Measurements from ENCODE around the gene SLC49A3. TPM values are rescaled to one million over a fixed set of nuclear protein-coding genes. Genes with fewer than 3 reads are reported as not detected.
A peak's percentile ranks its signal among the peaks of the same experiment; 100 is the strongest.

The SLC49A3 gene
- polyA plus RNA-seq, 1 donor from 2014 or later, result 0.97 TPM

GRCh38 chr4:726235-726787, 37.4 kb upstream of the SLC49A3 start:
- peaks cover 0 to 8% (median 5%) of the 10 kb centered on the region in 3 donors for H3K4me1 Mint-ChIP-seq
- H3K9me3 Mint-ChIP-seq, result no peaks in the 10 kb centered on the region
- H3K36me3 Mint-ChIP-seq, result peaks cover 3% of the 10 kb centered on the region
- H3K27ac Mint-ChIP-seq, result peak overlapping the region in 2 of 3 donors; percentile 42 to 78
- H3K4me3 Mint-ChIP-seq, result no peak overlapping the region
- H3K27me3 Mint-ChIP-seq, result no peaks in the 10 kb centered on the region

GRCh38 chr4:725391-726234, 36.7 kb upstream of the SLC49A3 start:
- Mint-ChIP-seq H3K27ac (no peak overlapping the region), H3K4me3 (no peak overlapping the region), H3K27me3 (no peaks in the 10 kb centered on the region), H3K9me3 (no peaks in the 10 kb centered on the region), H3K4me1 (peaks cover 0 to 8% (median 5%) of the 10 kb centered on the region in 3 donors), H3K36me3 (peaks cover 2% of the 10 kb centered on the region)

- Mint-ChIP-seq H3K9me3 (peaks cover 0 to 2% (median 0%) of the 10 kb centered on the region in 3 donors), H3K27me3 (no peaks in the 10 kb centered on the region), H3K27ac (peak overlapping the region in 2 of 3 donors; percentile 13 to 59), H3K4me3 (no peak overlapping the region), H3K4me1 (peaks cover 0 to 8% (median 5%) of the 10 kb centered on the region in 3 donors), H3K36me3 (no peaks in the 10 kb centered on the region)
These were observed 35.0 kb upstream of the SLC49A3 start for GRCh38 chr4:723751-724530.

- H3K27me3 Mint-ChIP-seq, result no peaks in the 10 kb centered on the region
- peaks cover 0 to 8% (median 6%) of the 10 kb centered on the region in 3 donors for H3K4me1 Mint-ChIP-seq
- H3K9me3 Mint-ChIP-seq, result peaks cover 0 to 2% (median 0%) of the 10 kb centered on the region in 3 donors
- no peak overlapping the region for H3K4me3 Mint-ChIP-seq
- no peaks in the 10 kb centered on the region for H3K36me3 Mint-ChIP-seq
- no peak overlapping the region for H3K27ac Mint-ChIP-seq
These were observed 34.0 kb upstream of the SLC49A3 start for GRCh38 chr4:722851-723360.

GRCh38 chr4:722169-722725, 33.3 kb upstream of the SLC49A3 start:
- Mint-ChIP-seq H3K4me1 (peaks cover 0 to 9% (median 6%) of the 10 kb centered on the region in 3 donors), H3K27me3 (no peaks in the 10 kb centered on the region), H3K27ac (no peak overlapping the region), H3K9me3 (peaks cover 0 to 2% (median 0%) of the 10 kb centered on the region in 3 donors), H3K4me3 (no peak overlapping the region), H3K36me3 (no peaks in the 10 kb centered on the region)

GRCh38 chr4:721261-722168, 32.6 kb upstream of the SLC49A3 start:
- no peaks in the 10 kb centered on the region for H3K36me3 Mint-ChIP-seq
- H3K4me3 Mint-ChIP-seq, result peak overlapping the region in 1 of 4 donors; percentile 57
- peaks cover 0 to 6% (median 6%) of the 10 kb centered on the region in 3 donors for H3K4me1 Mint-ChIP-seq
- H3K27ac Mint-ChIP-seq, result peak overlapping the region in 2 of 3 donors; percentile 46 to 47
- H3K9me3 Mint-ChIP-seq, result peaks cover 0 to 2% (median 0%) of the 10 kb centered on the region in 3 donors
- H3K27me3 Mint-ChIP-seq, result no peaks in the 10 kb centered on the region

GRCh38 chr4:720111-720860, 31.3 kb upstream of the SLC49A3 start:
- H3K27me3 Mint-ChIP-seq, result no peaks in the 10 kb centered on the region

GRCh38 chr4:718460-718859, 29.5 kb upstream of the SLC49A3 start:
- H3K27ac Mint-ChIP-seq, result no peak overlapping the region
- H3K9me3 Mint-ChIP-seq, result peaks cover 0 to 2% (median 0%) of the 10 kb centered on the region in 3 donors
- H3K4me3 Mint-ChIP-seq, result no peak overlapping the region
- H3K4me1 Mint-ChIP-seq, result peaks cover 0 to 8% (median 4%) of the 10 kb centered on the region in 3 donors
- H3K27me3 Mint-ChIP-seq, result no peaks in the 10 kb centered on the region
- no peaks in the 10 kb centered on the region for H3K36me3 Mint-ChIP-seq

More at GRCh38 chr4:720111-720860, 31.3 kb upstream of the SLC49A3 start:
- H3K4me3 Mint-ChIP-seq, result peak overlapping the region in 1 of 4 donors; percentile 49
- H3K4me1 Mint-ChIP-seq, result peaks cover 0 to 4% (median 4%) of the 10 kb centered on the region in 3 donors
- H3K36me3 Mint-ChIP-seq, result no peaks in the 10 kb centered on the region
- H3K9me3 Mint-ChIP-seq, result peaks cover 0 to 2% (median 0%) of the 10 kb centered on the region in 3 donors
- H3K27ac Mint-ChIP-seq, result peak overlapping the region in 1 of 3 donors; percentile 59

- Mint-ChIP-seq H3K36me3 (no peaks in the 10 kb centered on the region), H3K4me3 (no peak overlapping the region), H3K27ac (no peak overlapping the region), H3K4me1 (peaks cover 0 to 8% (median 4%) of the 10 kb centered on the region in 3 donors), H3K27me3 (no peaks in the 10 kb centered on the region), H3K9me3 (peaks cover 0 to 2% (median 0%) of the 10 kb centered on the region in 3 donors)
These were observed 28.8 kb upstream of the SLC49A3 start for GRCh38 chr4:717601-718320.

GRCh38 chr4:714087-714486, 25.1 kb upstream of the SLC49A3 start:
- Mint-ChIP-seq H3K36me3 (peaks cover 3% of the 10 kb centered on the region), H3K4me3 (peak overlapping the region in 1 of 4 donors; percentile 33), H3K27ac (no peak overlapping the region), H3K9me3 (no peaks in the 10 kb centered on the region), H3K4me1 (peaks cover 11 to 26% (median 15%) of the 10 kb centered on the region in 3 donors), H3K27me3 (no peaks in the 10 kb centered on the region)

- peaks cover 15 to 32% (median 16%) of the 10 kb centered on the region in 3 donors for H3K4me1 Mint-ChIP-seq
- no peak overlapping the region for H3K27ac Mint-ChIP-seq
- H3K27me3 Mint-ChIP-seq, result no peaks in the 10 kb centered on the region
- H3K36me3 Mint-ChIP-seq, result peaks cover 3% of the 10 kb centered on the region
- H3K9me3 Mint-ChIP-seq, result no peaks in the 10 kb centered on the region
- no peak overlapping the region for H3K4me3 Mint-ChIP-seq
These were observed 24.1 kb upstream of the SLC49A3 start for GRCh38 chr4:712916-713632.

GRCh38 chr4:712093-712492, 23.1 kb upstream of the SLC49A3 start:
- Mint-ChIP-seq H3K9me3 (no peaks in the 10 kb centered on the region), H3K4me3 (peak overlapping the region in 1 of 4 donors; percentile 35), H3K36me3 (peaks cover 3% of the 10 kb centered on the region), H3K4me1 (peaks cover 12 to 29% (median 15%) of the 10 kb centered on the region in 3 donors), H3K27me3 (no peaks in the 10 kb centered on the region), H3K27ac (no peak overlapping the region)

Data from IgD-negative memory B cell (primary cell).